Neural cell (in vitro differentiated cells): ENCODE measurements around the gene MCAT. TPM values are rescaled to one million over a fixed set of nuclear protein-coding genes. Genes with fewer than 3 reads are reported as not detected.

Source experiments
- polyA plus RNA-seq: library from polyadenylated mRNA; depleted of rRNA; stranded (reverse); fragments of >200 nt; gene quantifications from 2 replicates; pipeline ENCODE4 v1.2.3, GENCODE V29; 2014

MCAT gene
- polyA plus RNA-seq, 1 donor from 2014 or later: 46.8 TPM

Other genes with a start within 250 kb of the MCAT start
- gene PACSIN2, start 128.2 kb downstream of the MCAT start, polyA plus RNA-seq: 45.8 and 47.2 TPM in 2 replicates
- 36.3 and 41.8 TPM in 2 replicates for gene TTLL1, start 54.0 kb downstream of the MCAT start, polyA plus RNA-seq
- 1.5 and 3.1 TPM in 2 replicates for gene BIK, start 32.6 kb downstream of the MCAT start, polyA plus RNA-seq
- not detected in 2 replicates for gene TSPO, start 8.2 kb upstream of the MCAT start, polyA plus RNA-seq
- gene TTLL12, start 43.7 kb upstream of the MCAT start, polyA plus RNA-seq: 22.2 and 24.1 TPM in 2 replicates
- gene SCUBE1, start 200.0 kb upstream of the MCAT start, polyA plus RNA-seq: 8.4 and 21.6 TPM in 2 replicates